ENCODE data around the gene QRFP.

QRFP gene

GRCh38 chr9:130894546-130894945, 2.1 kb downstream of the QRFP start:
- no peaks in the 10 kb centered on the region for H3K27me3 ChIP-seq (ENCODE audit: insufficient read depth, low read length, poor library complexity)

GRCh38 chr9:130893341-130894101, 3.1 kb downstream of the QRFP start:
- Histone ChIP-seq H3K9ac (ENCODE audit: low read depth, low read length) (no peak overlapping the region), H4K20me1 (ENCODE audit: insufficient read depth, low read length) (peaks cover 9% of the 10 kb centered on the region), H2AFZ (ENCODE audit: low read depth, low read length) (no peak overlapping the region), H3K4me3 (ENCODE audit: low read depth in 1 of 2, low read length in 2 of 2) (no peak overlapping the region), H3K36me3 (ENCODE audit: insufficient read depth, low read length) (peaks cover 32% of the 10 kb centered on the region), H3K4me2 (ENCODE audit: insufficient read depth, low read length) (no peak overlapping the region), H3K9me3 (ENCODE audit: insufficient read depth, low read length, severe bottlenecking) (no peaks in the 10 kb centered on the region), H3K27ac (ENCODE audit: low read length) (no peak overlapping the region), H3K27me3 (ENCODE audit: insufficient read depth, low read length, poor library complexity) (no peaks in the 10 kb centered on the region), H3K79me2 (ENCODE audit: insufficient read depth, low read length) (no peaks in the 10 kb centered on the region), H3K4me1 (ENCODE audit: insufficient read depth, low read length) (no peaks in the 10 kb centered on the region)
- TF ChIP-seq EZH2 (IDR thresholded peaks at IDR 0.05; ENCODE audit: borderline replicate concordance, low read depth, low read length, severe bottlenecking) (no peak), CTCF (IDR thresholded peaks at IDR 0.05; ENCODE audit: borderline replicate concordance, extremely low read depth, low read length, poor library complexity, severe bottlenecking) (no peak)
- no peak for ATAC-seq (ENCODE audit: insufficient read depth, low read depth)
- DNase-seq, result no peak

More at GRCh38 chr9:130894546-130894945, 2.1 kb downstream of the QRFP start:
- Histone ChIP-seq H3K27ac (ENCODE audit: low read length) (no peak overlapping the region), H3K9me3 (ENCODE audit: insufficient read depth, low read length, severe bottlenecking) (no peaks in the 10 kb centered on the region), H4K20me1 (ENCODE audit: insufficient read depth, low read length) (peaks cover 9% of the 10 kb centered on the region), H3K9ac (ENCODE audit: low read depth, low read length) (no peak overlapping the region), H3K4me2 (ENCODE audit: insufficient read depth, low read length) (no peak overlapping the region), H3K36me3 (ENCODE audit: insufficient read depth, low read length) (peaks cover 25% of the 10 kb centered on the region), H3K79me2 (ENCODE audit: insufficient read depth, low read length) (no peaks in the 10 kb centered on the region), H3K4me3 (ENCODE audit: low read depth in 1 of 2, low read length in 2 of 2) (no peak overlapping the region), H3K4me1 (ENCODE audit: insufficient read depth, low read length) (no peaks in the 10 kb centered on the region), H2AFZ (ENCODE audit: low read depth, low read length) (no peak overlapping the region)
- ATAC-seq (ENCODE audit: insufficient read depth, low read depth) (no peak), DNase-seq (no peak)
- TF ChIP-seq CTCF (IDR thresholded peaks at IDR 0.05; ENCODE audit: borderline replicate concordance, extremely low read depth, low read length, poor library complexity, severe bottlenecking), result no peak
- TF ChIP-seq EZH2 (IDR thresholded peaks at IDR 0.05; ENCODE audit: borderline replicate concordance, low read depth, low read length, severe bottlenecking), result no peak

- Histone ChIP-seq H4K20me1 (ENCODE audit: insufficient read depth, low read length) (peaks cover 14% of the 10 kb centered on the region), H3K27me3 (ENCODE audit: insufficient read depth, low read length, poor library complexity) (no peaks in the 10 kb centered on the region), H3K4me3 (ENCODE audit: low read depth in 1 of 2, low read length in 2 of 2) (no peak overlapping the region), H3K27ac (ENCODE audit: low read length) (no peak overlapping the region), H3K36me3 (ENCODE audit: insufficient read depth, low read length) (peaks cover 40% of the 10 kb centered on the region), H3K9me3 (ENCODE audit: insufficient read depth, low read length, severe bottlenecking) (no peaks in the 10 kb centered on the region), H2AFZ (ENCODE audit: low read depth, low read length) (no peak overlapping the region), H3K4me2 (ENCODE audit: insufficient read depth, low read length) (no peak overlapping the region), H3K4me1 (ENCODE audit: insufficient read depth, low read length) (no peaks in the 10 kb centered on the region), H3K79me2 (ENCODE audit: insufficient read depth, low read length) (no peaks in the 10 kb centered on the region), H3K9ac (ENCODE audit: low read depth, low read length) (no peak overlapping the region)
- ATAC-seq (ENCODE audit: insufficient read depth, low read depth) (no peak), DNase-seq (no peak)
- TF ChIP-seq EZH2 (IDR thresholded peaks at IDR 0.05; ENCODE audit: borderline replicate concordance, low read depth, low read length, severe bottlenecking), result no peak
- TF ChIP-seq CTCF (IDR thresholded peaks at IDR 0.05; ENCODE audit: borderline replicate concordance, extremely low read depth, low read length, poor library complexity, severe bottlenecking), result no peak
Measured at GRCh38 chr9:130892477-130893304, 3.9 kb downstream of the QRFP start.

Data from DND-41 (cell line).